ENCODE data around the gene MUS81.

DNA sequence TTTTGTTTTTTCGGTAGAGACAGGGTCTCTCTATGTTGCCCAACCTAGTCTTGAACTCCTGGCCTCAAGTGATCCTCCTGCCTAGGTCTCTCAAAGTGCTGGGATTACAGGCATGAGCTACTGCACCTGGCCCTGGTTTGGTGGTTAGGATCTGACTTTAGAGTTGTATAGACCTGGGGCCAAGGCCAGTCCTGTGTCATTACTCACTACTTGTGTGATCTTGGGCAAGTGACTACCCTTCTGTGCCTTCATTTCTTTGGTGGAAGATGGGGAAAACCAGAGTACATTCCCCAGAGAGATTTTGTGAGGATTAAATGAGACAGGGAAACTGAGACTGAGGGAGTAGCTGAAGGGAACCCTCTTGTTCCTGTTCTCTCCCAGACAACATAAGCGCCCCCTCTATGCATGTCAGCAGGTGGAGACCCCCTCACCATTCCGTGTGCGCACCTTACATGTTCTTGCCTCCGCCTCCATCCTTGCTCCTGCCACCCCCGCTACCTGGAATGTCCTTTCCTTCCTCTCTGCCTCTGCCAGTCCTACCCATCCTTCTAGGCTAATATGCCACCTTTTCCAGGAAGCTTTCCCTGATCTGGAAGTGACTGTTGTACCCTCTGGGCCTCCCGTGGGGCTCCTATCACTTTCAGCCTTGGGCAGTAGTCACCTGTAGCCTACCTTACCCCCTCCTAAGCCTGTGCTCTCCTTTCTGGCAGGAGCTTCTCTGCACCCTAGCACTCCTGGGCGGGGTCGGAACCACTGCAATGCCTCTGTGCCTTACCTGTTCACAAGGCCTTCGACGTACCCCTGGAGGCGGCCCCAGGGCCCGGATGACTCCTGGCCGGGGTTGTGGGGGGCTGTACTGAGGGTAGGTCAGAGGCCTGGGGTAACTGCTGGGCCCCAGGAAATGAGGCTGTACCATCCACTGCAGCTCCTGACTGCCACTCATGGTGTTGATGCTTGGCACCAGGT, 36.1 kb downstream of the MUS81 start:
- TF ChIP-seq ETV6 (CRISPR knock-in tag; IDR thresholded peaks at IDR 0.05) (no peak), PREB (CRISPR knock-in tag; IDR thresholded peaks at IDR 0.05; ENCODE audit: borderline replicate concordance) (no peak), ZNF425 (CRISPR knock-in tag; conservative IDR thresholded peaks at IDR 0.05) (no peak), NFYB (CRISPR knock-in tag; conservative IDR thresholded peaks at IDR 0.05; ENCODE audit: low read depth) (no peak), AR (CRISPR knock-in tag; IDR thresholded peaks at IDR 0.05) (no peak), SP1 (CRISPR knock-in tag; conservative IDR thresholded peaks at IDR 0.05) (no peak), ZNF121 (CRISPR knock-in tag; IDR thresholded peaks at IDR 0.05) (no peak), MAX (CRISPR knock-in tag; IDR thresholded peaks at IDR 0.05) (no peak), RELA (CRISPR knock-in tag; IDR thresholded peaks at IDR 0.05; ENCODE audit: borderline replicate concordance) (no peak), NR3C1 (CRISPR knock-in tag; conservative IDR thresholded peaks at IDR 0.05; ENCODE audit: low read depth) (no peak), FOXP1 (CRISPR knock-in tag; IDR thresholded peaks at IDR 0.05; ENCODE audit: borderline replicate concordance) (no peak), NFATC4 (CRISPR knock-in tag; IDR thresholded peaks at IDR 0.05) (no peak)
- TF ChIP-seq, protein P1, sequence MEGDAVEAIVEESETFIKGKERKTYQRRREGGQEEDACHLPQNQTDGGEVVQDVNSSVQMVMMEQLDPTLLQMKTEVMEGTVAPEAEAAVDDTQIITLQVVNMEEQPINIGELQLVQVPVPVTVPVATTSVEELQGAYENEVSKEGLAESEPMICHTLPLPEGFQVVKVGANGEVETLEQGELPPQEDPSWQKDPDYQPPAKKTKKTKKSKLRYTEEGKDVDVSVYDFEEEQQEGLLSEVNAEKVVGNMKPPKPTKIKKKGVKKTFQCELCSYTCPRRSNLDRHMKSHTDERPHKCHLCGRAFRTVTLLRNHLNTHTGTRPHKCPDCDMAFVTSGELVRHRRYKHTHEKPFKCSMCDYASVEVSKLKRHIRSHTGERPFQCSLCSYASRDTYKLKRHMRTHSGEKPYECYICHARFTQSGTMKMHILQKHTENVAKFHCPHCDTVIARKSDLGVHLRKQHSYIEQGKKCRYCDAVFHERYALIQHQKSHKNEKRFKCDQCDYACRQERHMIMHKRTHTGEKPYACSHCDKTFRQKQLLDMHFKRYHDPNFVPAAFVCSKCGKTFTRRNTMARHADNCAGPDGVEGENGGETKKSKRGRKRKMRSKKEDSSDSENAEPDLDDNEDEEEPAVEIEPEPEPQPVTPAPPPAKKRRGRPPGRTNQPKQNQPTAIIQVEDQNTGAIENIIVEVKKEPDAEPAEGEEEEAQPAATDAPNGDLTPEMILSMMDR (IDR thresholded peaks at IDR 0.05) = no peak

Data from WTC11 (cell line).